MM.1S (cell line): ENCODE measurements around the gene CHST11.

Experiments
- DNase-seq: peaks from one replicate; pipeline ENCODE4 v3.0.0-alpha.2; 2015
- H2AFZ ChIP-seq: fragments of 300-600 bp; sonication (generic); 2 replicates; pipeline ENCODE4 v1.6.0; 2016; ENCODE audit warnings: antibody characterized with exemption, low read length
- H3F3A ChIP-seq: fragments of 300-600 bp; sonication (generic); 2 replicates; pipeline ENCODE4 v1.6.1; 2016; ENCODE audit warnings: mild to moderate bottlenecking, antibody characterized with exemption, low read length, moderate library complexity, mixed read lengths; ENCODE audit not compliant: insufficient read depth
- H3K27ac ChIP-seq: fragments of 300-600 bp; sonication (generic); 2 replicates; pipeline ENCODE4 v1.5.1; 2016; ENCODE audit warnings: mild to moderate bottlenecking, low read length
- H3K27me3 ChIP-seq: fragments of 300-600 bp; sonication (generic); replicated peaks from 2 replicates; pipeline ENCODE4 v1.6.0; 2016; ENCODE audit warnings: low read length; ENCODE audit not compliant: insufficient read depth
- H3K36me3 ChIP-seq: fragments of 300-600 bp; sonication (generic); replicated peaks from 2 replicates; pipeline ENCODE4 v1.6.1; 2016; ENCODE audit warnings: mild to moderate bottlenecking, low read length, mixed read lengths; ENCODE audit not compliant: insufficient read depth
- H3K4me1 ChIP-seq: fragments of 300-600 bp; sonication (generic); 2 replicates; pipeline ENCODE4 v1.6.1; 2016; ENCODE audit warnings: low read length, mixed read lengths
- H3K4me2 ChIP-seq: fragments of 300-600 bp; sonication (generic); 2 replicates; pipeline ENCODE4 v1.6.0; 2016; ENCODE audit warnings: low read depth, low read length
- H3K4me3 ChIP-seq: fragments of 300-600 bp; sonication (generic); 2 replicates; pipeline ENCODE4 v1.5.1; 2016; ENCODE audit warnings: low read length, mixed read lengths
- H3K79me2 ChIP-seq: fragments of 300-600 bp; sonication (generic); 2 replicates; pipeline ENCODE4 v1.6.1; 2016; ENCODE audit warnings: mixed run types, low read length, mixed read lengths
- H3K9ac ChIP-seq: fragments of 300-600 bp; sonication (generic); 2 replicates; pipeline ENCODE4 v1.6.1; 2016; ENCODE audit warnings: low read length, mixed read lengths
- H3K9me2 ChIP-seq: fragments of 300-600 bp; sonication (generic); replicated peaks from 2 replicates; pipeline ENCODE4 v1.6.1; 2016; ENCODE audit warnings: mild to moderate bottlenecking, low read length, mixed read lengths; ENCODE audit not compliant: insufficient read depth
- H3K9me3 ChIP-seq: fragments of 300-600 bp; sonication (generic); replicated peaks from 2 replicates; pipeline ENCODE4 v1.6.1; 2016; ENCODE audit warnings: mild to moderate bottlenecking, low read length, mixed read lengths; ENCODE audit not compliant: insufficient read depth
- H4K20me1 ChIP-seq: fragments of 300-600 bp; sonication (generic); 2 replicates; pipeline ENCODE4 v1.6.1; 2016; ENCODE audit warnings: mild to moderate bottlenecking, low read length, moderate library complexity, mixed read lengths; ENCODE audit not compliant: insufficient read depth
- EZH2 ChIP-seq: fragments of 300-600 bp; sonication (generic); optimal IDR thresholded peaks from 2 replicates; pipeline ENCODE3; 2017; ENCODE audit warnings: low read depth, mild to moderate bottlenecking, antibody characterized with exemption, low read length, mixed read lengths
- EZH2phosphoT487 ChIP-seq: fragments of 300-600 bp; sonication (generic); IDR thresholded peaks from 2 replicates; pipeline ENCODE4 v1.6.1; 2018; ENCODE audit warnings: antibody characterized with exemption, low read length
- TF ChIP-seq, protein P1 (sequence below): fragments of 300-600 bp; sonication (generic); IDR thresholded peaks from 2 replicates; pipeline ENCODE4 v1.5.1; 2016; ENCODE audit warnings: antibody characterized with exemption, low read length, mixed read lengths

CHST11 gene

DNA sequence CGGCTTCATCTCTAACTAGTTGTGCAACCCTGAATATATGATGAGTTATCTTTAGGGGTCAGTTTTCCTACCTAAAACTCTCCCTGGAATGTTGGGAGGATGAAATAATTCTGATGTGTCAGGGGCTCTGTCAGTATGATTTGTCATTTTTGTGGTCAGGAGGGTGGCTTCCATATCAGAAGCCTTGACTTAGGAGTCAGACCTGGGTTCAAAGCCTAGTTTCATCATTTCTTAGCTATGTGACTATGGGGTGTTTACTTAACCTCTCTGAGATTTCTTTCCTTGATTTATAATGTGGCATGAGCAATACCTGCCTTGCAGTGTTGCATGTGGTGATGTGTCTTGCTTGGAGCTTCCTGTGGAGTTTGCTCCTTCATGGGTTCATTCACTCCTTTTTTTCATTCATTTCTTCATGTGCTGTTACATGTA lies 146.8 kb downstream of the CHST11 start:
- H4K20me1 ChIP-seq, result no peaks in the 10 kb centered on the region
- H3K4me1 ChIP-seq, result peaks cover 7% of the 10 kb centered on the region; the same call in 1 of the 2 replicates
- no peaks in the 10 kb centered on the region for H3K27me3 ChIP-seq
- H3K9me3 ChIP-seq, result no peaks in the 10 kb centered on the region
- TF ChIP-seq EZH2phosphoT487, result no peak
- TF ChIP-seq, protein P1, sequence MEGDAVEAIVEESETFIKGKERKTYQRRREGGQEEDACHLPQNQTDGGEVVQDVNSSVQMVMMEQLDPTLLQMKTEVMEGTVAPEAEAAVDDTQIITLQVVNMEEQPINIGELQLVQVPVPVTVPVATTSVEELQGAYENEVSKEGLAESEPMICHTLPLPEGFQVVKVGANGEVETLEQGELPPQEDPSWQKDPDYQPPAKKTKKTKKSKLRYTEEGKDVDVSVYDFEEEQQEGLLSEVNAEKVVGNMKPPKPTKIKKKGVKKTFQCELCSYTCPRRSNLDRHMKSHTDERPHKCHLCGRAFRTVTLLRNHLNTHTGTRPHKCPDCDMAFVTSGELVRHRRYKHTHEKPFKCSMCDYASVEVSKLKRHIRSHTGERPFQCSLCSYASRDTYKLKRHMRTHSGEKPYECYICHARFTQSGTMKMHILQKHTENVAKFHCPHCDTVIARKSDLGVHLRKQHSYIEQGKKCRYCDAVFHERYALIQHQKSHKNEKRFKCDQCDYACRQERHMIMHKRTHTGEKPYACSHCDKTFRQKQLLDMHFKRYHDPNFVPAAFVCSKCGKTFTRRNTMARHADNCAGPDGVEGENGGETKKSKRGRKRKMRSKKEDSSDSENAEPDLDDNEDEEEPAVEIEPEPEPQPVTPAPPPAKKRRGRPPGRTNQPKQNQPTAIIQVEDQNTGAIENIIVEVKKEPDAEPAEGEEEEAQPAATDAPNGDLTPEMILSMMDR, result no peak
- TF ChIP-seq EZH2, result no peak
- no peaks in the 10 kb centered on the region for H3K36me3 ChIP-seq
- no peaks in the 10 kb centered on the region for H3K9me2 ChIP-seq
- H3K4me2 ChIP-seq, result peak overlapping the region; percentile 29
- no peak overlapping the region for H3K4me3 ChIP-seq
- no peak overlapping the region for H2AFZ ChIP-seq
- DNase-seq, result no peak
- H3F3A ChIP-seq, result no peaks in the 10 kb centered on the region
- H3K79me2 ChIP-seq, result no peaks in the 10 kb centered on the region
- peak overlapping the region; percentile 50; the same call in 1 of the 2 replicates for H3K27ac ChIP-seq
- H3K9ac ChIP-seq, result no peak overlapping the region

DNA sequence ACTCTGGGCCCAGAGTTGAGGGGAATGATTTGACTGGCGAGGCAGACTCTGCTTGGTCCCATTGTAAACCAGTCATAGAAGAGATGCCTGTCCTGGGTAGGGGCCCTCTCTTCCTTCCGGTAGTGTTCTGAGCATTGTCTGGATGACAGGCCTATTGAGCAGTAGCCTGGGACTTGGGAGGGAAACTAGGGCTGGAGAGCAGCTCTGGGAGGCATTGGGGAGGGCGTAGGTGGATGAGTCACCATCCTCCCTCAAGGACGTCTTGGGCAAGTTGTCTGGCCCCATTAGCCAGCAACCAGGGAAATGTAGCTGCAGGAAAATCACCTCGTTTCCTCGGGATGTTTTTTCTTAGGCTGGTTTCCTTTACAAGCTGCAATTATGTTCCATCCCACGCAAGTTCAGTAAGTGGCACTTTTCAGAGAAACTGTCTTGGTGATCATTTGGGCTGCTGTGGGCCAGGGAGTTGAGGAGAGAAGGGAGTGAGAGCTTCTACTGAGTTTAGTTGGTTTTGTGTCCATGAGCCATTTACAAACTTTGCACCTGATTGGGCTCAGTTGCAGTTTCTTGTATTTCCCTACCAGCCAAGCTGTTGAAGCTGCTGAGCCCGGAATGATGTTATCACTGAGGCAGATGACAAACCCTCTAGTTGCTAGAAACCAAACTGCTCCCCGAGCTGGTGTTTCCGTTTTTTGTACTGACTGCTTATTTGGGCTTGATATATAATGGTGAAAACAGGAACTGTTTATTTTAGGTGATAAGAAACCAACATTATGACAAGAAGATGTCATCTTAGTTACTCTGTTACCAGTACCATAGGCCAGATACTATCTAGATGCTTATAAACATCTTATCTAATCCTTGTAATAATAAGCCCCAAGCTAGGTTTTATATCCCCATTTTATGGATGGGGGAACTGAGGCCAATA lies 147.6 kb downstream of the CHST11 start:
- H3K27me3 ChIP-seq, result no peaks in the 10 kb centered on the region
- no peak overlapping the region for H3K4me3 ChIP-seq
- peak overlapping the region; percentile 29 for H3K4me2 ChIP-seq
- TF ChIP-seq, protein P1, result no peak
- TF ChIP-seq EZH2phosphoT487 (no peak), EZH2 (no peak)
- H3F3A ChIP-seq, result no peaks in the 10 kb centered on the region
- no peak overlapping the region for H2AFZ ChIP-seq
- H4K20me1 ChIP-seq, result no peaks in the 10 kb centered on the region
- H3K79me2 ChIP-seq, result no peaks in the 10 kb centered on the region
- H3K36me3 ChIP-seq, result no peaks in the 10 kb centered on the region
- H3K4me1 ChIP-seq, result peaks cover 7% of the 10 kb centered on the region; the same call in 1 of the 2 replicates
- DNase-seq, result no peak
- no peak overlapping the region for H3K9ac ChIP-seq
- H3K9me3 ChIP-seq, result no peaks in the 10 kb centered on the region
- peak overlapping the region; percentile 50; the same call in 1 of the 2 replicates for H3K27ac ChIP-seq
- H3K9me2 ChIP-seq, result no peaks in the 10 kb centered on the region

DNA sequence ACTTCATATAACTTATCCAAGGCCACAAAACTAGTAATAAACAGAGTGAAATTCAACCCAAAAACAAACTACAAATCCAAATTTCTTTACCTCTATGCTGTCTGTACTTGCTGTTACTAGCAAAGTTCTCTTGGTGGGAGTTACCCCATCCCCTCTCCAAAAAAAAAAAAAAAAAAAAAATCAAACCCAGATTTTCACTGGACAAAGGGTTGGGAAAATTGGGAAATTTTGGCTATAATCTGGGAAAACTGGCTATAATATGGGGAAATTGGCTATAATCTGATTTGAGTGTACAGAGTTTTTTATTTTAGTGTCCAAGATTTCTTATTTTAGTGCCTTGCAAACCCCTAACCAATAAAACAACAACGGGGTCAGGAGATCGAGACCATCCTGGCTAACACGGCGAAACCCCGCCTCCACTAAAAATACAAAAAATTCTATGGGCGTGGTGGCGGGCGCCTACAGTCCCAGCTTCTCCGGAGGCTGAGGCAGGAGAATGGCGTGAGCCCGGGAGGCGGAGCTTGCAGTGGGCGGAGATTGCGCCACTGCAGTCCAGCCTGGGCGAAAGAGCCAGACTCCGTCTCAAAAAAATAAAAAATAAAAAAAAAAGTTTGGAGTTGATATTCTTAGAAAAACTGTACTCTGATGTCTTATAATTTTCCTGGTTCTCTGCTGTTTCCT lies 148.4 kb downstream of the CHST11 start:
- TF ChIP-seq EZH2 (no peak), EZH2phosphoT487 (no peak)
- TF ChIP-seq, protein P1, result no peak
- H3K4me3 ChIP-seq, result no peak overlapping the region
- no peaks in the 10 kb centered on the region for H3F3A ChIP-seq
- H3K27ac ChIP-seq, result no peak overlapping the region; the same call in 1 of the 2 replicates
- no peaks in the 10 kb centered on the region for H3K9me2 ChIP-seq
- H3K27me3 ChIP-seq, result no peaks in the 10 kb centered on the region
- no peaks in the 10 kb centered on the region for H3K79me2 ChIP-seq
- H3K4me1 ChIP-seq, result peaks cover 7% of the 10 kb centered on the region; the same call in 1 of the 2 replicates
- no peak for DNase-seq
- no peak overlapping the region for H3K4me2 ChIP-seq
- no peaks in the 10 kb centered on the region for H3K9me3 ChIP-seq
- no peak overlapping the region for H3K9ac ChIP-seq
- H3K36me3 ChIP-seq, result no peaks in the 10 kb centered on the region
- H2AFZ ChIP-seq, result no peak overlapping the region
- H4K20me1 ChIP-seq, result no peaks in the 10 kb centered on the region
